ENCODE measurements around the gene NELFE.
A peak's percentile ranks its signal among the peaks of the same experiment; 100 is the strongest.
"Not testable (repeated sequence)": the region's sequence is repeated elsewhere in the genome, so short reads cannot be mapped to it uniquely, and the experiment has no call there.

The NELFE gene

GRCh38 chr6:31979238-31979898, 20.6 kb upstream of the NELFE start:
- Histone ChIP-seq H3K27ac (no peak overlapping the region), H3K4me3 (no peak overlapping the region)
- no peak for DNase-seq (ENCODE audit: low spot score)
- TF ChIP-seq CTCF (IDR thresholded peaks at IDR 0.05): no peak

GRCh38 chr6:31978831-31979230, 20.1 kb upstream of the NELFE start:
- DNase-seq (ENCODE audit: low spot score): no peak
- H3K27ac ChIP-seq: no peak overlapping the region
- no peak for TF ChIP-seq CTCF (IDR thresholded peaks at IDR 0.05)
- no peak overlapping the region for H3K4me3 ChIP-seq

- no peak overlapping the region for H3K4me3 ChIP-seq
- no peak overlapping the region for H3K27ac ChIP-seq
- TF ChIP-seq CTCF (IDR thresholded peaks at IDR 0.05): no peak
- DNase-seq (ENCODE audit: low spot score): no peak
These were observed 19.2 kb upstream of the NELFE start for GRCh38 chr6:31977816-31978431.

- H3K27ac ChIP-seq; DNase-seq (ENCODE audit: low spot score); H3K4me3 ChIP-seq: not testable (repeated sequence)
These were observed 17.3 kb upstream of the NELFE start for GRCh38 chr6:31976065-31976464.

- Histone ChIP-seq H3K27ac (peak overlapping the region; percentile 94 to 98), H3K4me3 (peak overlapping the region; percentile 75)
- no peak for DNase-seq (ENCODE audit: low spot score)
- TF ChIP-seq CTCF (IDR thresholded peaks at IDR 0.05): no peak
These were observed 14.1 kb upstream of the NELFE start for GRCh38 chr6:31972709-31973350.

- no peak for TF ChIP-seq CTCF (IDR thresholded peaks at IDR 0.05)
- peak within 1 kb of the TSS; percentile 75 for H3K4me3 ChIP-seq
- peak; percentile 99 for DNase-seq (ENCODE audit: low spot score)
- peak within 1 kb of the TSS; percentile 94 to 98 for H3K27ac ChIP-seq
These were observed 13.4 kb upstream of the NELFE start, which contains the start of gene DXO for GRCh38 chr6:31971993-31972708. TSS of gene DXO (minus strand) at chr6:31972138. CDS start at chr6:31971675, 463 bp downstream.

- peak overlapping the region; percentile 94 to 98 for H3K27ac ChIP-seq
- no peak for DNase-seq (ENCODE audit: low spot score)
- TF ChIP-seq CTCF (IDR thresholded peaks at IDR 0.05): no peak
- H3K4me3 ChIP-seq: peak overlapping the region; percentile 75
These were observed 12.7 kb upstream of the NELFE start for GRCh38 chr6:31971279-31971992.

Measured in coronary artery (tissue), 2 donors.